Muscle layer of duodenum (tissue), 2 donors: ENCODE results near the gene PARP16.

ENCODE experiments used
- H3K27ac ChIP-seq: one replicate; pipeline ENCODE4 v1.7.0; 2013; ENCODE audit warnings: mild to moderate bottlenecking, low read length
- H3K27me3 ChIP-seq: one replicate; pipeline ENCODE4 v1.7.0; 2013; ENCODE audit warnings: low read depth, mild to moderate bottlenecking, control low read depth, low read length
- H3K36me3 ChIP-seq, 2 donors: one replicate each; pipeline ENCODE4 v1.7.0; 2013; ENCODE audit warnings: low read length in 2 of 2, control low read depth in 1 of 2, mild to moderate bottlenecking in 1 of 2; ENCODE audit not compliant: insufficient read depth in 2 of 2, control insufficient read depth in 1 of 2
- H3K4me1 ChIP-seq, 2 donors: one replicate each; pipeline ENCODE4 v1.7.0; 2013; ENCODE audit warnings: low read length in 2 of 2, mild to moderate bottlenecking in 2 of 2, control low read depth in 1 of 2, moderate library complexity in 1 of 2; ENCODE audit not compliant: insufficient read depth in 2 of 2, control insufficient read depth in 1 of 2
- H3K4me3 ChIP-seq, 2 donors: one replicate each; pipeline ENCODE4 v1.7.0; 2013; ENCODE audit warnings: low read length in 2 of 2, low read depth in 1 of 2, mild to moderate bottlenecking in 1 of 2
- H3K9me3 ChIP-seq, 2 donors: one replicate each; pipeline ENCODE4 v1.7.0; 2013; ENCODE audit warnings: low read length in 2 of 2, control low read depth in 1 of 2, mild to moderate bottlenecking in 1 of 2; ENCODE audit not compliant: control insufficient read depth in 1 of 2
- donor health status: healthy.

PARP16 gene

GRCh38 chr15:65223996-65224395 lies 62.7 kb downstream of the PARP16 start:
- Histone ChIP-seq H3K27ac (no peak overlapping the region), H3K27me3 (no peaks in the 10 kb centered on the region), H3K36me3 (no peaks in the 10 kb centered on the region), H3K4me3 (no peak overlapping the region), H3K9me3 (no peaks in the 10 kb centered on the region), H3K4me1 (no peaks in the 10 kb centered on the region)

- Histone ChIP-seq H3K27me3 (no peaks in the 10 kb centered on the region), H3K27ac (no peak overlapping the region), H3K4me1 (no peaks in the 10 kb centered on the region), H3K9me3 (no peaks in the 10 kb centered on the region), H3K36me3 (no peaks in the 10 kb centered on the region), H3K4me3 (no peak overlapping the region)
Measured at GRCh38 chr15:65222891-65223290, 63.8 kb downstream of the PARP16 start.

GRCh38 chr15:65221697-65222096 lies 65.0 kb downstream of the PARP16 start:
- Histone ChIP-seq H3K27me3 (no peaks in the 10 kb centered on the region), H3K27ac (no peak overlapping the region), H3K4me1 (no peaks in the 10 kb centered on the region), H3K36me3 (no peaks in the 10 kb centered on the region), H3K9me3 (no peaks in the 10 kb centered on the region), H3K4me3 (no peak overlapping the region)

- Histone ChIP-seq H3K36me3 (no peaks in the 10 kb centered on the region), H3K27ac (no peak overlapping the region), H3K4me1 (no peaks in the 10 kb centered on the region), H3K4me3 (no peak overlapping the region), H3K9me3 (no peaks in the 10 kb centered on the region), H3K27me3 (no peaks in the 10 kb centered on the region)
Measured at GRCh38 chr15:65219137-65219536, 67.5 kb downstream of the PARP16 start.

GRCh38 chr15:65217526-65218482 lies 68.9 kb downstream of the PARP16 start:
- Histone ChIP-seq H3K27me3 (no peaks in the 10 kb centered on the region), H3K27ac (no peak overlapping the region), H3K4me1 (no peaks in the 10 kb centered on the region), H3K9me3 (no peaks in the 10 kb centered on the region), H3K4me3 (no peak overlapping the region), H3K36me3 (no peaks in the 10 kb centered on the region)

- no peaks in the 10 kb centered on the region for H3K27me3 ChIP-seq
- no peak overlapping the region for H3K4me3 ChIP-seq
- no peaks in the 10 kb centered on the region for H3K36me3 ChIP-seq
- no peak overlapping the region for H3K27ac ChIP-seq
- H3K4me1 ChIP-seq = peaks cover 0 to 17% of the 10 kb centered on the region in 2 donors
- H3K9me3 ChIP-seq = no peaks in the 10 kb centered on the region
Measured at GRCh38 chr15:65215496-65215895, 71.2 kb downstream of the PARP16 start.

- Histone ChIP-seq H3K9me3 (no peaks in the 10 kb centered on the region), H3K4me1 (peaks cover 0 to 19% of the 10 kb centered on the region in 2 donors), H3K27me3 (no peaks in the 10 kb centered on the region), H3K27ac (no peak overlapping the region), H3K4me3 (no peak overlapping the region), H3K36me3 (no peaks in the 10 kb centered on the region)
Measured at GRCh38 chr15:65214010-65214409, 72.7 kb downstream of the PARP16 start.

- H3K27me3 ChIP-seq = no peaks in the 10 kb centered on the region
- peaks cover 0 to 24% of the 10 kb centered on the region in 2 donors for H3K4me1 ChIP-seq
- H3K4me3 ChIP-seq = no peak overlapping the region
- H3K27ac ChIP-seq = no peak overlapping the region
- H3K36me3 ChIP-seq = no peaks in the 10 kb centered on the region
- H3K9me3 ChIP-seq = no peaks in the 10 kb centered on the region
Measured at GRCh38 chr15:65213241-65213640, 73.4 kb downstream of the PARP16 start.

GRCh38 chr15:65212097-65212496 lies 74.6 kb downstream of the PARP16 start:
- H3K36me3 ChIP-seq = no peaks in the 10 kb centered on the region
- no peak overlapping the region for H3K4me3 ChIP-seq
- H3K27ac ChIP-seq = no peak overlapping the region
- H3K9me3 ChIP-seq = no peaks in the 10 kb centered on the region
- no peaks in the 10 kb centered on the region for H3K27me3 ChIP-seq
- H3K4me1 ChIP-seq = peaks cover 0 to 29% of the 10 kb centered on the region in 2 donors

- no peak overlapping the region for H3K27ac ChIP-seq
- peaks cover 0 to 34% of the 10 kb centered on the region in 2 donors for H3K4me1 ChIP-seq
- H3K27me3 ChIP-seq = no peaks in the 10 kb centered on the region
- no peak overlapping the region for H3K4me3 ChIP-seq
- H3K36me3 ChIP-seq = no peaks in the 10 kb centered on the region
- H3K9me3 ChIP-seq = no peaks in the 10 kb centered on the region
Measured at GRCh38 chr15:65211482-65211982, 75.2 kb downstream of the PARP16 start.

- peak within 1 kb of the TSS; percentile 27 for H3K27ac ChIP-seq
- peaks cover 0 to 34% of the 10 kb centered on the region in 2 donors for H3K4me1 ChIP-seq
- H3K36me3 ChIP-seq = no peaks in the 10 kb centered on the region
- no peaks in the 10 kb centered on the region for H3K27me3 ChIP-seq
- no peaks in the 10 kb centered on the region for H3K9me3 ChIP-seq
- H3K4me3 ChIP-seq = peak within 1 kb of the TSS in 1 of 2 donors; percentile 15
Measured at GRCh38 chr15:65210770-65211481, 75.8 kb downstream of the PARP16 start, which contains the start of gene CILP. Gene CILP, minus strand, starts transcription at chr15:65211473. Its CDS starts 1,718 bp downstream, at chr15:65209755.
